Measurements from ENCODE around the gene E2F4. TPM values are rescaled to one million over a fixed set of nuclear protein-coding genes. Genes with fewer than 3 reads are reported as not detected.

Gene E2F4
- total and polyA plus RNA-seq, 2 of the 8 experiments (the other 6 are each of a cell fraction or from before 2014, with no cell fraction given), result 79.9 to 157 TPM

DNA sequence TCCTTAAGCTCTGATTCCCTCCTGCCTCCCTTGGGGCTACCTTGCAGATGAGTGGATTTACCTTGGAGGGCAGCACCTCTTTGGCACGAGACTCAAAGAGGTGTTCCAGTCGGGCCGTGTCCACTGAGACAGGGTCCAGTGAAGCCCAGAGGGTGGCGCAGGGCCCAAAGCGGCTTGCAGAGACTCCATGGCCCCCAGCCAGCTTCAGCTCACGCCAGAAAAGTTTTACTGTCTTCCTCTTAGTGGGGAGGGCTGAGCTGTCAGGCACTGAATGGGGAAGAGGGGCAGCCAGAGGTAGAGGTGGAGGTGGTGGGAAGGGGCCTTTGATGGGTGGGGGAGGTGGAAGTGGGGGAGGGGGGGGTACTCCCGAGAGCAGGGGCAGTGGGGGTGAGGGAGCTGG is 41.6 kb downstream of the E2F4 start:
- no peak for FAIRE-seq
- Histone ChIP-seq H3K23me2 (ENCODE audit: low read depth, low read length) (no peaks in the 10 kb centered on the region), H4K8ac (ENCODE audit: extremely low read depth, insufficient read depth, low read length) (no peak overlapping the region), H3K56ac (replicated peaks; ENCODE audit: insufficient read length, low read depth, low read length) (no peak overlapping the region), H3K27ac (ENCODE audit: low read depth, low read length) (no peak overlapping the region), H2BK120ac (replicated peaks; ENCODE audit: low read depth, low read length) (no peak overlapping the region), H3K27me3 (replicated peaks in 1 of 4; ENCODE audit: control insufficient read depth in 3 of 4, extremely low read depth in 1 of 4, insufficient read depth in 3 of 4, low read length in 3 of 4) (no peaks in the 10 kb centered on the region), H3K14ac (ENCODE audit: insufficient read length) (no peak overlapping the region), H3K79me1 (ENCODE audit: low read depth, low read length) (peaks cover 3% of the 10 kb centered on the region), H4K20me1 (replicated peaks in 1 of 2; ENCODE audit: control insufficient read depth in 1 of 2, insufficient read depth in 2 of 2, low read length in 2 of 2) (peaks cover 0 to 19% of the 10 kb centered on the region in 2 experiments), H3K18ac (ENCODE audit: extremely low read depth, low read length) (no peak overlapping the region), H4K5ac (ENCODE audit: insufficient read length, low read depth, low read length) (no peak overlapping the region), H3K4ac (replicated peaks; ENCODE audit: insufficient read length, low read depth, low read length) (no peak overlapping the region), H3K9me3 (ENCODE audit: insufficient read depth in 2 of 2, low read depth in 1 of 2, low read length in 1 of 2) (no peaks in the 10 kb centered on the region), H4K91ac (replicated peaks; ENCODE audit: insufficient read length, low read length) (no peak overlapping the region), H3K9ac (replicated peaks in 1 of 4; ENCODE audit: extremely low read depth in 1 of 4, low read depth in 3 of 4, low read length in 3 of 4) (no peak overlapping the region), H3K4me2 (ENCODE audit: insufficient read depth in 1 of 2, low read depth in 2 of 2, low read length in 2 of 2) (no peak overlapping the region), H2AFZ (ENCODE audit: low read length) (no peak overlapping the region), H2BK12ac (ENCODE audit: low read depth, low read length) (no peak overlapping the region), H2BK5ac (ENCODE audit: low read depth, low read length) (no peak overlapping the region), H3K36me3 (ENCODE audit: control insufficient read depth in 2 of 4, insufficient read depth in 4 of 4, low read length in 3 of 4) (peaks cover 21 to 51% (median 42%) of the 10 kb centered on the region in 4 experiments; a peak in 7 of 8 replicates), H3K23ac (ENCODE audit: insufficient read length) (no peak overlapping the region), H3K4me3 (ENCODE audit: extremely low read depth in 1 of 4, insufficient read depth in 2 of 4, low read depth in 3 of 4, low read length in 4 of 4) (no peak overlapping the region), H3K79me2 (ENCODE audit: control insufficient read depth in 1 of 2, insufficient read depth in 2 of 2, low read length in 2 of 2) (no peaks in the 10 kb centered on the region), H2BK15ac (ENCODE audit: low read length) (no peak overlapping the region), H2AK5ac (ENCODE audit: low read depth, low read length) (no peak overlapping the region), H3K4me1 (replicated peaks in 1 of 4; ENCODE audit: control insufficient read depth in 3 of 4, insufficient read depth in 4 of 4, low read length in 3 of 4) (no peaks in the 10 kb centered on the region; a peak in 2 of 7 replicates), H2BK20ac (ENCODE audit: low read length) (no peak overlapping the region)
- DNase-seq (ENCODE audit: low read depth in 1 of 2, low spot score in 2 of 2), result no peak
- ChIA-PET POLR2A (ENCODE audit: partially characterized antibody) (interaction anchor here (0.7 to 11.2 kb wide), 3 partner anchors 13 to 188 kb away, joined by 3 to 111 read pairs (median 3); partner anchors contain the start of genes FHOD1 and SLC9A5), CTCF (ENCODE audit: partially characterized antibody) (interaction anchor here (0.6 to 2.0 kb wide), 6 partner anchors 13 to 265 kb away, joined by 3 to 5 read pairs (median 4); partner anchors contain the start of gene ELMO3)
- WGBS, 2 experiments (ENCODE audit: extremely low coverage in 1 of 2, insufficient coverage in 1 of 2, insufficient read length in 1 of 2, insufficient replicate concordance in 2 of 2, low coverage in 1 of 2, low lambda C conversion rate in 2 of 2, missing lambda C conversion rate in 1 of 2), result 91% methylated on average over 6 of the region's 7 CpGs; no CpG with 5 or more reads in 1 of the 2 experiments
- TF ChIP-seq RFX5 (IDR thresholded peaks at IDR 0.05; ENCODE audit: borderline replicate concordance, low read depth, low read length) (no peak), SIRT6 (IDR thresholded peaks at IDR 0.05; ENCODE audit: low read length) (no peak), SIX5 (IDR thresholded peaks at IDR 0.05; ENCODE audit: low read depth, low read length) (no peak), SP1 (IDR thresholded peaks at IDR 0.05; ENCODE audit: low read depth, low read length) (no peak), MAFK (IDR thresholded peaks at IDR 0.05; ENCODE audit: low read depth, low read length) (no peak), CBX8 (IDR thresholded peaks at IDR 0.05; ENCODE audit: borderline replicate concordance, low read depth, low read length) (no peak), ATF3 (IDR thresholded peaks at IDR 0.05; ENCODE audit: insufficient read depth, low read depth, low read length) (no peak)
